ENCODE measurements around the gene CHFR. TPM values are rescaled to one million over a fixed set of nuclear protein-coding genes. Genes with fewer than 3 reads are reported as not detected.

CHFR gene
- total RNA-seq, 4 donors from 2014 or later = 25.5 to 38.6 (median 30.4) TPM

GRCh38 chr12:132836795-132837331 lies 50.5 kb downstream of the CHFR start:
- TF ChIP-seq CTCF (IDR thresholded peaks at IDR 0.05; ENCODE audit: low read depth) = no peak

DNA sequence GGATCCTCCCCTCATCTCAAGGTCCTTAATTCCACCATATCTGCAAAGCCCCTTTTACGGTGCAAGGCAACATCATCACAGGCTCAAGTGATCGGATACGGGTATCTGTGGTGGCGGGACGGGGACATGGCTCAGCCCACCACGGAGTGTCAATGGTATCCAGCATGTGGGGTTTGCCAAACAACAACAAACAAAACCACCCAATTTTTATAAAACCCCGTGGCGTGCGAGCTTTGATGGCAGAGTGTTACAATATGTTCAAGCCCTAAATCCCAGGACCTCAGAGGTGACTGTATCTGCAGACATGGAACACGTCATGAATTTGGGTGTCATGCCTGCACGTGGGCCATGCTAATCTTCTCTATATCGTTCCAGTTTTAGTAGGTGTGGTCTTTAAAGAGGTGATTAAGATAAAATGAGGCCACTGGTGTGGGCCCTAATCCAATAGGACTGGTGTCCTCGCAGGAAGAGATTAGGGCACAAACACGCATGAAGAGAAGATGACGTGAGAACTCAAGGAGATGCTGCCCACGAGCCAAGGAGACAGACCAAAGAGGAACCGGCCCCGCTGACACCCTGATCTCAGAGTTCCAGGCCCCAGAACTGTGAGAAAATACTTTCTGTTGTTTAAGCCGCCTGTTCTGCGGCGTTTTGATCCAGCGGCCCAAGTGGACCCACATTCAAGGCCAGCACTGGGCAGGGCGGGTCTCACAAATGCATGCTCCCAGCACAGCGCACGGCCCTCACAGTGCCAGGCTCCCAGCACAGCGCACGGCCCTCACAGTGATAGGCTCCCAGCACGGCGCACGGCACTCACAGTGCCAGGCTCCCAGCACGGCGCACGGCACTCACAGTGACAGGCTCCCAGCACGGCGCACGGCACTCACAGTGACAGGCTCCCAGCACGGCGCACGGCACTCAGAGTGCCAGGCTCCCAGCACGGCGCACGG lies 52.1 kb downstream of the CHFR start:
- no peak for TF ChIP-seq CTCF (IDR thresholded peaks at IDR 0.05; ENCODE audit: low read depth)

DNA sequence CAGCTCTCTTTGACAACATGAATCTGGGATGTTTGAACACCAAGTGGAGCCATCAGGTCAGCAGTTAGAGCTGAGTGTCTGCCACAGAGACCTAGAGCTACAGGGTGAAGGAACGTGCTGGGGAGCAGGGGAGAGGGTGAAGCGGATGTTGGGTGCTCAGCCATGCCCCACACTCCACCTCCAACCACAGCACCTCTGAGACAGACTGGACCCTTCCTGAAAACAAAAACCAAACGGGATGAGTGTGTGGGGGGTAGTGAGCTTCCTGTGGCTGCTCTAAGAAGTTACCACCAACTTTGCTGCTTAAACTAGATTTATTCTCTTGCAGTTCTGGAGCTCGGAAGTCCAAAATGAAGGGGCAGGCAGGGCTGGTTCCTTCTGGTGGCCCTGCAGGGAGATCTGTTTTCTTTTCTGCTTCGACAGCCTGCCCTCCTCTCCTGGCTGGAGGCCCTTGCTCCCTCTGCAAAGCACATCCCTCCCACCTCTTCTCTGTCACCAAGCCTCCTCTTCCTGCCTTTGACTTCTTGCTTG lies 53.2 kb downstream of the CHFR start:
- no peak for TF ChIP-seq CTCF (IDR thresholded peaks at IDR 0.05; ENCODE audit: low read depth)

GRCh38 chr12:132833341-132833740 lies 54.1 kb downstream of the CHFR start:
- no peak for TF ChIP-seq CTCF (IDR thresholded peaks at IDR 0.05; ENCODE audit: low read depth)

- TF ChIP-seq CTCF (IDR thresholded peaks at IDR 0.05; ENCODE audit: low read depth) = no peak
Observed at GRCh38 chr12:132831771-132832170, 55.6 kb downstream of the CHFR start.

- no peak for TF ChIP-seq CTCF (IDR thresholded peaks at IDR 0.05; ENCODE audit: low read depth)
Observed at GRCh38 chr12:132828706-132829534, 58.5 kb downstream of the CHFR start, which contains the start of gene GOLGA3. Gene GOLGA3 (minus strand): TSS chr12:132828869. CDS start chr12:132822128, 6,741 bp downstream.
